Osteocyte (in vitro differentiated cells): ENCODE results near the gene PKM. TPM values are rescaled to one million over a fixed set of nuclear protein-coding genes. Genes with fewer than 3 reads are reported as not detected.

Experiments used
- DNase-seq: peaks from one replicate; pipeline ENCODE4 v3.0.0; 2021; ENCODE audit warnings: mixed read lengths; ENCODE audit not compliant: unreplicated experiment; ENCODE audit errors: extremely low spot score
- H3K27ac Mint-ChIP-seq: one replicate; pipeline ENCODE4 v1.8.0; 2021; ENCODE audit warnings: mild to moderate bottlenecking, mixed read lengths; ENCODE audit not compliant: unreplicated experiment
- H3K27me3 Mint-ChIP-seq: one replicate; pipeline ENCODE4 v1.8.0; 2021; ENCODE audit warnings: mixed read lengths; ENCODE audit not compliant: unreplicated experiment
- H3K36me3 Mint-ChIP-seq: one replicate; pipeline ENCODE4 v1.8.0; 2021; ENCODE audit warnings: mixed read lengths; ENCODE audit not compliant: unreplicated experiment
- H3K4me1 Mint-ChIP-seq: one replicate; pipeline ENCODE4 v1.8.0; 2021; ENCODE audit warnings: mixed read lengths; ENCODE audit not compliant: unreplicated experiment
- H3K4me3 Mint-ChIP-seq: one replicate; pipeline ENCODE4 v1.8.0; 2021; ENCODE audit warnings: mild to moderate bottlenecking, moderate library complexity, mixed read lengths; ENCODE audit not compliant: unreplicated experiment
- H3K9me3 Mint-ChIP-seq: one replicate; pipeline ENCODE4 v1.8.0; 2021; ENCODE audit warnings: mixed read lengths; ENCODE audit not compliant: unreplicated experiment
- total RNA-seq: library from RNA; stranded (reverse); gene quantifications from 2 replicates; pipeline ENCODE4 v1.2.1, GENCODE V29; 2021
- TF ChIP-seq, protein P1 (sequence below): fragments of 200-600 bp; sonication (generic); IDR thresholded peaks from 2 replicates; pipeline ENCODE4 v1.5.0; 2021; ENCODE audit warnings: antibody characterized with exemption, mild to moderate bottlenecking, moderate library complexity

The PKM gene
- total RNA-seq, 1 donor from 2014 or later = 617 TPM

DNA sequence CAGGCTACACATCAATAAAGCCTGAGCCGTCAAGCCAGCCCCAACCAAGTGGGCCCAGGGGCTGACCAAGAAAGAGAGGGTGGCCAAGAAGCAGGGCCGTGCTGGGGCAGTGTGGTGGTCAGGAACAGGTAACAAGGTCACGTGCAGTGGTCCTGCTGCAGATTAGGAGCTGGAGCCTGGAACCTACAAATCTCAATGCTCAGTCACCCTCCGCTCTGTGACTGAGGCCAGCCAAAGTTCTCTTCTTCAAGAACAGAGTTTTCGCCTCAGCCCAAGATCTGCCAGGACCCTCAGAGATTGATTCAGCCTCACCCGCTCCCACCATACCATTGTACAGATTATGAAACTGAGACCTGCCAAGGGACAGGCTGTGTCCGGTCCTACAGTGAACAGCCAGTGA lies 60.3 kb downstream of the PKM start:
- H3K9me3 Mint-ChIP-seq = no peaks in the 10 kb centered on the region
- peaks cover 16% of the 10 kb centered on the region for H3K4me1 Mint-ChIP-seq
- peaks cover 25% of the 10 kb centered on the region for H3K27me3 Mint-ChIP-seq
- H3K4me3 Mint-ChIP-seq = no peak overlapping the region
- TF ChIP-seq, protein P1, sequence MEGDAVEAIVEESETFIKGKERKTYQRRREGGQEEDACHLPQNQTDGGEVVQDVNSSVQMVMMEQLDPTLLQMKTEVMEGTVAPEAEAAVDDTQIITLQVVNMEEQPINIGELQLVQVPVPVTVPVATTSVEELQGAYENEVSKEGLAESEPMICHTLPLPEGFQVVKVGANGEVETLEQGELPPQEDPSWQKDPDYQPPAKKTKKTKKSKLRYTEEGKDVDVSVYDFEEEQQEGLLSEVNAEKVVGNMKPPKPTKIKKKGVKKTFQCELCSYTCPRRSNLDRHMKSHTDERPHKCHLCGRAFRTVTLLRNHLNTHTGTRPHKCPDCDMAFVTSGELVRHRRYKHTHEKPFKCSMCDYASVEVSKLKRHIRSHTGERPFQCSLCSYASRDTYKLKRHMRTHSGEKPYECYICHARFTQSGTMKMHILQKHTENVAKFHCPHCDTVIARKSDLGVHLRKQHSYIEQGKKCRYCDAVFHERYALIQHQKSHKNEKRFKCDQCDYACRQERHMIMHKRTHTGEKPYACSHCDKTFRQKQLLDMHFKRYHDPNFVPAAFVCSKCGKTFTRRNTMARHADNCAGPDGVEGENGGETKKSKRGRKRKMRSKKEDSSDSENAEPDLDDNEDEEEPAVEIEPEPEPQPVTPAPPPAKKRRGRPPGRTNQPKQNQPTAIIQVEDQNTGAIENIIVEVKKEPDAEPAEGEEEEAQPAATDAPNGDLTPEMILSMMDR = no peak
- no peak overlapping the region for H3K27ac Mint-ChIP-seq
- no peak for DNase-seq
- no peaks in the 10 kb centered on the region for H3K36me3 Mint-ChIP-seq

DNA sequence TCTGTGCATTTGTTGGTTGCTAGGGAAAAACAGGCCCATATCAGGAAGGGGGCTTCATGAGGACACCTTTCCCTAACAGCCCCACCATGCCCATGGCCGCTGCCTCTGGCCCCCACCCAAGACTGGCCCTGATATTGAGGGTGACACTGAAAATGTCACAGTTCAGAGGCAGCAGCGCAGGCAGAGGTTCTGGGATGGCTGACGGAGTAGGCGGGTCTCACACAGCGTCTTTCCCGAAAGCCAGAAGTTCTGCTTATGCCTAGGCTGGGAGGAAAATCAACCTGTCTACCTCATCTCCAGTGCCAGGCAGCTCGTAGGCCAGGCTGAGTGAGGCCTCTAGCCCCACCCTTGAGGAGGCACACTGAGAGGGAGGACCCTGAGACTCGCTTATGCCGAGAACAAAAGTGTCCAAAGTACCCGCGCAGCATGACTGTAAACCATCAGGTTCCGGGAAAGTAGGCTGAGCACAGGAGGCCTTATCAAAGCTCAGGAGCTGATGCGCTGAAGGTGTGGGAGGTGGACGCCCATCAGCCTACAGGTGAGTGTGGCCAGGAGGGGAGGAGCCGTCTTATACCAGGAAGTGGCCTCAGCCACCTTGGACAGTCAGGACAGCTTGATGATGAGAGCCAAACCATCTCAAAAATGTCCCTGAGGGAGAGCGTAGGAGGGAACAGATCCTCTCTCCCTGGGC lies 60.9 kb downstream of the PKM start:
- Mint-ChIP-seq H3K9me3 (no peaks in the 10 kb centered on the region), H3K36me3 (no peaks in the 10 kb centered on the region), H3K27ac (no peak overlapping the region), H3K4me3 (no peak overlapping the region), H3K4me1 (peaks cover 16% of the 10 kb centered on the region), H3K27me3 (peaks cover 19% of the 10 kb centered on the region)
- TF ChIP-seq, protein P1 = no peak
- no peak for DNase-seq

DNA sequence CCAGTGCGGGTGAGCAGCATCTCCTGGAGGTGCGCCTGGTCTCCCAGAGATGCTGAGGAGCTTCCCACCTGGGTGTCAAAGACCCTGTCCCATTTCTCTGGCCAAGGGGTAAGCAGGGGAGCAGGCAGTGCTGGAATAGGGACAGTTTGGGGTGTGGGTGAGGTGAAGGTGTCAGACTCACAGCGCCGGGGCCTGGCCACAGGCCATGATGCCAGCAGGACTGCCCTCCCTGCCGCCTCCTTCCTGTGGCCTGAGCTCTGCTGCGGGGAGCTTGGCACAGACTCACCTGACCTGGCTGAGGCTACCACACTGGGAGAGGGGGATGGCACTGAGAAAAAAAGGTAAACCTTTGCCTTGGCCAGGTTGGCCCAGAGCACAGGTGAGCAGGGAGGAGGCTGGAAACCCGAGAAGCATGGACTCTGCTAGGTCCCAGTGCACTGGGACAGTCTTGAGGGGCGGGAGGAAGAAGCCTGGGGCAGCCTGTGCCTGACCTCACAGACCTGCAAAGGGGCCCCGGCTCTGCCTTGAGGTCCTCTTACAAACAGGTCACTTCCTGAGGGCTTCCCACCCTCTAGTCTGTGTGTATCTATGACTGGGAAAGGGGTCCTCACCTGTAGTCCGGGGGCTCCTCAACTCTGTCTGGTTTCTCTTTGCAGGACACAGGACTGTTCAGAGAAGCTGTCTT lies 61.6 kb downstream of the PKM start:
- no peaks in the 10 kb centered on the region for H3K9me3 Mint-ChIP-seq
- peaks cover 16% of the 10 kb centered on the region for H3K4me1 Mint-ChIP-seq
- H3K27ac Mint-ChIP-seq = no peak overlapping the region
- peaks cover 15% of the 10 kb centered on the region for H3K27me3 Mint-ChIP-seq
- H3K4me3 Mint-ChIP-seq = no peak overlapping the region
- DNase-seq = no peak
- no peaks in the 10 kb centered on the region for H3K36me3 Mint-ChIP-seq
- TF ChIP-seq, protein P1 = no peak

DNA sequence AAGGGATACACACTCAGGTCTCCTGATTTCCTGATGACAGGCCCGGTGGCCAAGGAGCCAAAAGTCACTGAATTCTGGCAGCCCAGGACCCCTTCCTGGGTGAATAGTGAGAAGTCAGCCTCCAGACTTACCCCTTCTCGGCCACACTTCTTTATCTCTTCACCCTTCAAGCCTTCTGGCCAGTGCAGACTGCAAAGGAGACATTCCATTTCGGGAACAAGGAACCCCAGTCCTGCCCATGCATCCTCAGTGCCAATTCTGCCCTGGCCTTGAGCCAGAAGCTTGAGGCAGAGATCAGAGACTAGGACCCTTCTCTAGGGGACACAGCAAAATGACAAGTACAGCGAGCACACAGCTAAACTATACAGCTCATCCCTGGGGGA lies 62.2 kb downstream of the PKM start:
- no peak overlapping the region for H3K4me3 Mint-ChIP-seq
- H3K36me3 Mint-ChIP-seq = no peaks in the 10 kb centered on the region
- H3K27ac Mint-ChIP-seq = no peak overlapping the region

More for the DNA sequence above, 62.2 kb downstream of the PKM start:
- Mint-ChIP-seq H3K4me1 (peaks cover 16% of the 10 kb centered on the region), H3K9me3 (no peaks in the 10 kb centered on the region), H3K27me3 (peaks cover 10% of the 10 kb centered on the region)
- no peak for DNase-seq
- TF ChIP-seq, protein P1 = no peak
